K562 (cell line): Measurements from ENCODE around the gene VPS4B.

ENCODE experiments used
- CBX2 ChIP-seq: fragments of 200-600 bp; sonication (generic); IDR thresholded peaks from one replicate; pipeline ENCODE4 v1.6.1; 2012; ENCODE audit warnings: mild to moderate bottlenecking, low read length, inconsistent platforms; ENCODE audit not compliant: insufficient read depth, poor library complexity, severe bottlenecking
- ELF1 ChIP-seq: fragments of 200-800 bp; sonication (Bioruptor generic); IDR thresholded peaks from 2 replicates; pipeline ENCODE4 v1.6.1; 2016; ENCODE audit warnings: missing genetic modification characterization, missing compliant biosample characterization
- GABPA ChIP-seq: fragments of 200-800 bp; sonication (Bioruptor generic); conservative IDR thresholded peaks from 2 replicates; pipeline ENCODE4 v1.6.1; 2016; ENCODE audit warnings: low read depth, missing genetic modification characterization, missing compliant biosample characterization
- HINFP ChIP-seq: fragments of 450-650 bp; conservative IDR thresholded peaks from 2 replicates; pipeline ENCODE4 v1.6.1; 2016; ENCODE audit warnings: missing genetic modification characterization, low read depth, mild to moderate bottlenecking, control low read depth, missing compliant biosample characterization
- MAFK ChIP-seq: IDR thresholded peaks from 2 replicates; pipeline ENCODE4 v1.6.1; 2011; ENCODE audit warnings: low read length, improper control_type of control experiment
- POU5F1 ChIP-seq: fragments of 150-350 bp; IDR thresholded peaks from 2 replicates; pipeline ENCODE4 v1.6.1; 2014; ENCODE audit warnings: borderline replicate concordance, low read length, low read depth, mild to moderate bottlenecking; ENCODE audit not compliant: partially characterized antibody
- SIN3B ChIP-seq: fragments of 450-650 bp; IDR thresholded peaks from 2 replicates; pipeline ENCODE4 v1.6.1; 2017; ENCODE audit warnings: low read depth, mild to moderate bottlenecking, moderate library complexity
- TF ChIP-seq, protein P1 (sequence below), 3 experiments: IDR thresholded peaks in 2 of 3; conservative IDR thresholded peaks in 1 of 3; 2 replicates each; pipeline ENCODE4 v1.5.1; 2011 to 2012; ENCODE audit warnings: low read length in 3 of 3, mild to moderate bottlenecking in 3 of 3, control low read depth in 2 of 3, improper control_type of control experiment in 1 of 3, inconsistent platforms in 1 of 3, low read depth in 1 of 3, mixed read lengths in 1 of 3, moderate library complexity in 1 of 3; ENCODE audit not compliant: insufficient read depth in 2 of 3
- TF ChIP-seq, protein P2 (sequence below): sonication (generic); formaldehyde crosslinking; IDR thresholded peaks from 2 replicates; pipeline ENCODE4 v1.4.0; 2020; ENCODE audit warnings: mild to moderate bottlenecking, missing genetic modification reagents

GRCh38 chr18:63365876-63366212 lies 56.4 kb downstream of the VPS4B start:
- TF ChIP-seq, protein P1, sequence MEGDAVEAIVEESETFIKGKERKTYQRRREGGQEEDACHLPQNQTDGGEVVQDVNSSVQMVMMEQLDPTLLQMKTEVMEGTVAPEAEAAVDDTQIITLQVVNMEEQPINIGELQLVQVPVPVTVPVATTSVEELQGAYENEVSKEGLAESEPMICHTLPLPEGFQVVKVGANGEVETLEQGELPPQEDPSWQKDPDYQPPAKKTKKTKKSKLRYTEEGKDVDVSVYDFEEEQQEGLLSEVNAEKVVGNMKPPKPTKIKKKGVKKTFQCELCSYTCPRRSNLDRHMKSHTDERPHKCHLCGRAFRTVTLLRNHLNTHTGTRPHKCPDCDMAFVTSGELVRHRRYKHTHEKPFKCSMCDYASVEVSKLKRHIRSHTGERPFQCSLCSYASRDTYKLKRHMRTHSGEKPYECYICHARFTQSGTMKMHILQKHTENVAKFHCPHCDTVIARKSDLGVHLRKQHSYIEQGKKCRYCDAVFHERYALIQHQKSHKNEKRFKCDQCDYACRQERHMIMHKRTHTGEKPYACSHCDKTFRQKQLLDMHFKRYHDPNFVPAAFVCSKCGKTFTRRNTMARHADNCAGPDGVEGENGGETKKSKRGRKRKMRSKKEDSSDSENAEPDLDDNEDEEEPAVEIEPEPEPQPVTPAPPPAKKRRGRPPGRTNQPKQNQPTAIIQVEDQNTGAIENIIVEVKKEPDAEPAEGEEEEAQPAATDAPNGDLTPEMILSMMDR (IDR thresholded peaks at IDR 0.05 in 2 of 3, conservative IDR thresholded peaks at IDR 0.05 in 1 of 3; ENCODE audit: insufficient read depth in 2 of 3, low read depth in 1 of 3, low read length in 3 of 3): no peak
- TF ChIP-seq ELF1 (tag) (no peak), CBX2 (no peak), HINFP (tag) (no peak), POU5F1 (no peak), GABPA (tag) (no peak), MAFK (no peak), SIN3B (no peak)
- TF ChIP-seq, protein P2, sequence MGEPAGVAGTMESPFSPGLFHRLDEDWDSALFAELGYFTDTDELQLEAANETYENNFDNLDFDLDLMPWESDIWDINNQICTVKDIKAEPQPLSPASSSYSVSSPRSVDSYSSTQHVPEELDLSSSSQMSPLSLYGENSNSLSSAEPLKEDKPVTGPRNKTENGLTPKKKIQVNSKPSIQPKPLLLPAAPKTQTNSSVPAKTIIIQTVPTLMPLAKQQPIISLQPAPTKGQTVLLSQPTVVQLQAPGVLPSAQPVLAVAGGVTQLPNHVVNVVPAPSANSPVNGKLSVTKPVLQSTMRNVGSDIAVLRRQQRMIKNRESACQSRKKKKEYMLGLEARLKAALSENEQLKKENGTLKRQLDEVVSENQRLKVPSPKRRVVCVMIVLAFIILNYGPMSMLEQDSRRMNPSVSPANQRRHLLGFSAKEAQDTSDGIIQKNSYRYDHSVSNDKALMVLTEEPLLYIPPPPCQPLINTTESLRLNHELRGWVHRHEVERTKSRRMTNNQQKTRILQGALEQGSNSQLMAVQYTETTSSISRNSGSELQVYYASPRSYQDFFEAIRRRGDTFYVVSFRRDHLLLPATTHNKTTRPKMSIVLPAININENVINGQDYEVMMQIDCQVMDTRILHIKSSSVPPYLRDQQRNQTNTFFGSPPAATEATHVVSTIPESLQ (CRISPR knock-in tag): no peak
